ENCODE data around the gene MC2R. TPM values are rescaled to one million over a fixed set of nuclear protein-coding genes. Genes with fewer than 3 reads are reported as not detected.

The MC2R gene
- total RNA-seq, 1 experiment from 2014 or later: not detected

DNA sequence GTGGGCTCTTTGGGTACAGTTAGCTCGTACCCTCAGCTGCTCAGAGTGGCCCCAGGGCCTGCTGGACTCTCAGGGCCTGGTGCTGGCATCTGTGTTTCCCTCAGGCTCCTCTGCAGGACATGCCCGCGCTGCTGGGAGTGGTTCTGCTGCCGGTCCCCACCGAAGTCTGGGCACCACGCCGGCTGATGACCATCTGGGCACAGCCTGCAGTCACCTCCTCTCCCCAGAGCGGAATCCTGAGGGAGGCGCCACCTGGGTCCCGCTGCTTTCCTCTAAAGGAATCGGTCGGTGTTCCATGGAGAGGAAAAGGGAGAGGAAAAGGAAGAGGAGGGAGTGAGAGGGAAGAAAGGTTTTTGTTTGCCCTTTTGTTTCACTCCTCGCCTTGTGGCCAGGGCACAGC, 43.6 kb downstream of the MC2R start:
- Mint-ChIP-seq H3K9me3 (0 out of 5 replicates have a peak, but pooled peaks cover 0 to 1% of the 10 kb centered on the region in 2 experiments), H3K36me3 (ENCODE audit: insufficient read depth in 1 of 3, low read depth in 3 of 3) (no peaks in the 10 kb centered on the region; a peak in 1 of 7 replicates), H3K27ac (no peak overlapping the region), H3K4me3 (no peak overlapping the region), H3K4me1 (peaks cover 13 to 14% of the 10 kb centered on the region in 2 experiments), H3K27me3 (ENCODE audit: low read depth) (peaks cover 48% of the 10 kb centered on the region)
- no peak overlapping the region for H2AFZ ChIP-seq (ENCODE audit: low read length)
- no peak overlapping the region for H2BK5ac ChIP-seq (ENCODE audit: insufficient read length, low read length)
- H4K91ac ChIP-seq (ENCODE audit: insufficient read length, low read depth, low read length): no peak overlapping the region
- no peak overlapping the region for H4K8ac ChIP-seq (replicated peaks; ENCODE audit: insufficient read length, low read depth, low read length)
- no peak overlapping the region for H3K14ac ChIP-seq (ENCODE audit: insufficient read depth, low read length)
- H3K9me3 ChIP-seq (ENCODE audit: control insufficient read depth, low read depth, low read length): no peaks in the 10 kb centered on the region
- TF ChIP-seq, protein P1, sequence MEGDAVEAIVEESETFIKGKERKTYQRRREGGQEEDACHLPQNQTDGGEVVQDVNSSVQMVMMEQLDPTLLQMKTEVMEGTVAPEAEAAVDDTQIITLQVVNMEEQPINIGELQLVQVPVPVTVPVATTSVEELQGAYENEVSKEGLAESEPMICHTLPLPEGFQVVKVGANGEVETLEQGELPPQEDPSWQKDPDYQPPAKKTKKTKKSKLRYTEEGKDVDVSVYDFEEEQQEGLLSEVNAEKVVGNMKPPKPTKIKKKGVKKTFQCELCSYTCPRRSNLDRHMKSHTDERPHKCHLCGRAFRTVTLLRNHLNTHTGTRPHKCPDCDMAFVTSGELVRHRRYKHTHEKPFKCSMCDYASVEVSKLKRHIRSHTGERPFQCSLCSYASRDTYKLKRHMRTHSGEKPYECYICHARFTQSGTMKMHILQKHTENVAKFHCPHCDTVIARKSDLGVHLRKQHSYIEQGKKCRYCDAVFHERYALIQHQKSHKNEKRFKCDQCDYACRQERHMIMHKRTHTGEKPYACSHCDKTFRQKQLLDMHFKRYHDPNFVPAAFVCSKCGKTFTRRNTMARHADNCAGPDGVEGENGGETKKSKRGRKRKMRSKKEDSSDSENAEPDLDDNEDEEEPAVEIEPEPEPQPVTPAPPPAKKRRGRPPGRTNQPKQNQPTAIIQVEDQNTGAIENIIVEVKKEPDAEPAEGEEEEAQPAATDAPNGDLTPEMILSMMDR (conservative IDR thresholded peaks at IDR 0.05): no peak
- no peak for DNase-seq
- H4K20me1 ChIP-seq (ENCODE audit: control insufficient read depth, insufficient read depth, insufficient read length): no peaks in the 10 kb centered on the region
- H3K4me2 ChIP-seq (ENCODE audit: insufficient read depth, insufficient read length, low read length): no peak overlapping the region
- H3K27me3 ChIP-seq (ENCODE audit: insufficient read depth, low read length): peaks cover 8% of the 10 kb centered on the region; the same call in 1 of the 2 replicates
- H3K4ac ChIP-seq (ENCODE audit: low read depth, low read length): no peak overlapping the region
- no peak overlapping the region for H3K9ac ChIP-seq (ENCODE audit: extremely low read depth, insufficient read length, low read length)
- no peaks in the 10 kb centered on the region for H3K79me1 ChIP-seq (ENCODE audit: insufficient read depth, low read depth, low read length, poor library complexity, severe bottlenecking)
- H3K79me2 ChIP-seq (ENCODE audit: insufficient read depth, low read length): no peaks in the 10 kb centered on the region
- no peak overlapping the region for H3K27ac ChIP-seq (ENCODE audit: insufficient read length, low read depth, low read length)
- H3K56ac ChIP-seq (ENCODE audit: insufficient read length, low read depth, low read length): no peak overlapping the region
- H2BK15ac ChIP-seq (ENCODE audit: low read depth, low read length): no peak overlapping the region
- no peak overlapping the region for H2AK5ac ChIP-seq (ENCODE audit: insufficient read length, low read length)
- no peak overlapping the region for H4K5ac ChIP-seq (ENCODE audit: insufficient read length, low read depth, low read length)
- no peak overlapping the region for H3K23ac ChIP-seq (ENCODE audit: insufficient read length, low read depth, low read length)
- H3K23me2 ChIP-seq (ENCODE audit: insufficient read length, low read depth, low read length, poor library complexity, severe bottlenecking): peaks cover 6% of the 10 kb centered on the region
- H3K4me1 ChIP-seq (ENCODE audit: insufficient read depth, low read length): no peaks in the 10 kb centered on the region
- no peak overlapping the region for H2BK120ac ChIP-seq (ENCODE audit: low read depth, low read length, poor library complexity, severe bottlenecking)
- no peak overlapping the region for H2BK12ac ChIP-seq (ENCODE audit: insufficient read length, low read depth, low read length)
- H3K18ac ChIP-seq (ENCODE audit: insufficient read length, low read depth, low read length): no peak overlapping the region
- WGBS (ENCODE audit: extremely low coverage, insufficient read length, low lambda C conversion rate): no CpG with 5 or more reads among the region's 13 CpGs
- H3T11ph ChIP-seq (ENCODE audit: low read length): no peak overlapping the region
- no peak overlapping the region for H2BK20ac ChIP-seq (ENCODE audit: low read depth, low read length, poor library complexity, severe bottlenecking)
